CD4-positive, alpha-beta T cell treated with Interleukin-1 beta for 1 hour (primary cell): ENCODE data around the gene NELFB.
"Not testable (repeated sequence)": the region's sequence is repeated elsewhere in the genome, so short reads cannot be mapped to it uniquely, and the experiment has no call there.

ENCODE experiments used
- DNase-seq, 2 donors: peaks; one replicate each; pipeline ENCODE4 v3.0.0-alpha.2; 2020 to 2022

Gene NELFB

GRCh38 chr9:137234758-137235423 is 20.2 kb upstream of the NELFB start:
- DNase-seq = no peak

DNA sequence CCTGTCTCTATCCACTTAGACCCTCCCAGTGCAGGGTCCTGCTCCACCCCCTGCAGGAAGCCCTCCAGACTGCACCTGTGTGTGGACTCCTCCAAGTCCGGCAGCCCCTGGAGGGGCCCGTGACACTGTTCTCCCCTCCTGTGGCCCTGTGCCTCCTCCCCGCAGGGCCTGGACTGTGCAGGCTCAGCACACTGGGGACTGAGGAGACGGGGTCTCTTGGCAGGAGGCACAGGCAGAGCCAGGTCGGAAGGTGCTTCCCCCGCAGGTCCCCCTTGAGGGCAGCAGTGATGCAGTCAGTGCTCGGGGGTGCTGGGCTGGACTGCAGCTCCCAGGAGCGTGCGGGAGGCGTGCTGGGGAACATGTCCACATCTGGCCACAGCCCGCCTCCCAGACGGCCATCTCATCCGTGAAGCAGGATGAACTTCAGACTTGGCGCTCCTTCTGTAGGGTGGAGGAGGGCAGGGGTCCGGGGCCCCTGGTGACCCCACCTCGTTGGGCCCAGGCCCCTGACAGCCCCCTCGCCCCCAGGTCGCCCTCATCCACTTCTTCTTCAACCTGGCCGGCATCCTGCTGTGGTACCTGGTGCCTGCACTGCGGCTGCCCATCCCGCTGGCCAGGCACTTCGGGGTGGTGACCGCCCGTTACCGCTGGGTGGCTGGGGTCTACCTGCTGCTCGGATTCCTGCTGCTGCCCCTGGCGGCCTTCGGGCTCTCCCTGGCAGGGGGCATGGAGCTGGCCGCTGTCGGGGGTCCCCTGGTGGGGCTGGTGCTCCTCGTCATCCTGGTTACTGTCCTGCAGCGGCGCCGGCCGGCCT is 19.5 kb upstream of the NELFB start:
- no peak for DNase-seq

DNA sequence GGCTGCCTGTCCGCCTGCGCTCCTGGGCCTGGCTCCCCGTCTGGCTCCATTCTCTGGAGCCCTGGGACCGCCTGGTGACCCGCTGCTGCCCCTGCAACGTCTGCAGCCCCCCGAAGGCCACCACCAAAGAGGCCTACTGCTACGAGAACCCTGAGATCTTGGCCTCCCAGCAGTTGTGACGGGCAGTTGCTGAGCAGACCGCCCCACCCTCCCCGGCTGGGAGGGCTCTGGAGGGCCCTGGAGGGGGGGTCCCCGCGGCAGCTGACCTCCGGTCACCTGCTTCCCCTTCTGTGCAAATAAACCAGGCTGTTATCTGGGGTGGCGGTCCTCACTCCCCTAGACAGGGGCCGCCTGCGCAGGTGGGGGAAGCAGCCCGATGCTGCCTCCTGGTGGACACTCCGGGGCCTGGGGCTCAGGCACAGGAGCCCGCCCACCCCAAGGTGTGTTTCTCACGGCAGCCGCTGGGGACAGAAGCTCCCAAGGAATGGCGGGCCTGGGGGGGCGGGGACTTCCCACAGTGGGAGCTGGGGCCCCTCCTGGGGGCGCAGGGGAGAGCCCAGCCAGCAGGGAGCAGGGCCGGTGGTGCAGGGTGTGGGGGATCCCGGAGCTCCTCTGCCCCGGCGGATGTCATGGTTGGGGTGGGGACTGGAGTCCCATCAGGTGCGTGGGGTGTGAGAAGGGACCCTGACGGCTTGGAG is 18.7 kb upstream of the NELFB start:
- DNase-seq = peak; percentile 90 to 91

DNA sequence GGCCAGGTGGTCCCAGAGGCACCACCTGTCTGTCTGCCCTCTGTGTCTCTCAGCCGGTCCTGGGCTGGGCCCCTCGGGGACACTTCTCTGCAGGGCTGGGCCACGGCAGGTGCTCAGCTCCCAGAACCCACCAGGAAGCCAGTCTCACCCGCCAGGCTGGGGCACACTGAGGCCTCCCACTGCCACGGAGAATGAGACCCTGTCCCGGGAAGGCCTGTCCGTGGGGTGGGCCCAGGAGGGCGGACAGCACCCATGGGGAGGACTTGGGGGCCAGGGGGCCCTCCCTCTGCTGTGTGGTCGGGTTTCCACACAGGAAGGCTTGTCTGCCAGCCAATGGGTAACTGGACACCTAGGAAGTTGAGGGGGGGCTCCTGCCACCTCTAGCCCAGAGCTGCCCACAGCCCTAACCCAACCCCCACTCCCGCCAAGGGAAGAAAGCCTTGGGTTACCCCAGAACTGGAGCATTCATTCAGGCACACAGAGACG is 18.1 kb upstream of the NELFB start:
- DNase-seq = no peak

GRCh38 chr9:137237759-137238726 is 17.1 kb upstream of the NELFB start:
- no peak for DNase-seq

- not testable (repeated sequence) for DNase-seq
These were observed 15.5 kb upstream of the NELFB start for GRCh38 chr9:137239541-137240200.

DNA sequence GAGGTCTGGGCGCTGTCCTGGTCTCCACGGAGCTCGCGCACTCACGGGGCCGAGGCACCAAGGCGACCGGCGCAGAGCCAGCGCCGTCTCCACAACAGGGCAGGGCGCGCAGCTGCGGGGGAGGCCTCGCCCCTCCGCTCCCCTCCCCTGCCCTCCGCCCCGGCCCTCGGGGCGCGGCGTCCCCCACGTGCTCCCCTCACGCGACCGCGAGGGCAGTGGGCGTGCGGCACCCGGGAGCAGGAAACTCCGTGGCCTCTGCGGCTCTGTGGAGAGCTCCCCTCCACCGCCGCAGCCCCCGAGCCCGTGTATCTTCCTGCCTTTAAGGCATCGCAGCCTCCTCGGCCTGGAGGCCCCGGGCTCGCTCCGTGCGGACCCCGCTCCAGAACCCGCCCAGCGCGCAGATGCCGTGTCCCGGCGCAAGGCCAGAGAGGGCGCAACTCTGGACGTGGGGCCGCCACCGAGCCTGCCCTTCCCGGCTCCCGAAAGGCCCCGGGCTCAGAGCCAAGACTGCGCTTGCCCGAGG is 14.7 kb upstream of the NELFB start:
- peak; percentile 74 to 77 for DNase-seq

DNA sequence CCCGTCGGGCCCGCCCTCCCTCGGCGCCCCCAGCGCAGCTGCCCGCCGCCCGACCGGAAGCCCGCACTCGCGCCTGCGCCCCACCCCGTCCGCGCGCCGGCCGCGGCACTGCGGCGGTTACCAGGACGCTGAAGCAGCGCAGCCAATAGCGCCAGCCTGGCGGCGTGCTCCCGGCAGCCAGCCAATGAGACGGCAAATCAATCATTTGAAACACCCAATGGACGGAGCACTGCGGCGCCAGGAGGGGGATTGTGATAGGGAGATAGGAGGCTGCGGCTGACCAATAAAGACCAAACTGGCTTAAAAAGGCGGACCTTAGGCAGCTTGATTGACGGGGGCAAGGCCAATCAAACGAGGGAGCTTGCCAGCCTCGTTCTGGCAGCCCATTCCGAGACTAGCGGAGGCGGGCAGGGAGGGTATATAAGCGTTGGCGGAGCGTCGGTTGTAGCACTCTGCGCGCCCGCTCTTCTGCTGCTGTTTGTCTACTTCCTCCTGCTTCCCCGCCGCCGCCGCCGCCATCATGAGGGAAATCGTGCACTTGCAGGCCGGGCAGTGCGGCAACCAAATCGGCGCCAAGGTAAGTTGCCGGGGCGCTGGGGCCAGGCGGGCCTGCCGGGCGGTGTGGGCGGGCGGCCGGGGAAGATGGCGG is 14.2 kb upstream of the NELFB start, which contains the start of gene TUBB4B:
Gene TUBB4B, plus strand, starts transcription at position 447 of the 649 bp plus-strand sequence. Its CDS starts 74 bp downstream, at position 521.
- DNase-seq = peak; percentile 99 to 100

- DNase-seq = peak; percentile 64
These were observed 13.4 kb upstream of the NELFB start for GRCh38 chr9:137241490-137242268.

GRCh38 chr9:137242269-137243203 is 12.6 kb upstream of the NELFB start:
- DNase-seq = peak in 1 of 2 donors; percentile 11

- not testable (repeated sequence) for DNase-seq
These were observed 11.9 kb upstream of the NELFB start for GRCh38 chr9:137243266-137243625.

GRCh38 chr9:137243626-137244485 is 11.3 kb upstream of the NELFB start:
- peak in 1 of 2 donors; percentile 11 for DNase-seq

- no peak for DNase-seq
These were observed 10.4 kb upstream of the NELFB start for GRCh38 chr9:137244486-137245449.

- no peak for DNase-seq
These were observed 9.4 kb upstream of the NELFB start for GRCh38 chr9:137245450-137246421.
